Chondrocyte (in vitro differentiated cells): ENCODE data around the gene SCYL3. TPM values are rescaled to one million over a fixed set of nuclear protein-coding genes. Genes with fewer than 3 reads are reported as not detected.

ENCODE experiments used
- DNase-seq: peaks from one replicate; pipeline ENCODE4 v3.0.0; 2021; ENCODE audit warnings: mixed read lengths, low spot score
- H3K27ac Mint-ChIP-seq: one replicate; pipeline ENCODE4 v1.8.0; 2021; ENCODE audit warnings: mild to moderate bottlenecking, moderate library complexity, mixed read lengths; ENCODE audit not compliant: unreplicated experiment
- H3K27me3 Mint-ChIP-seq: 2 replicates; pipeline ENCODE4 v1.8.0; 2021; ENCODE audit warnings: low read depth, mixed read lengths
- H3K36me3 Mint-ChIP-seq: 2 replicates; pipeline ENCODE4 v1.8.0; 2021; ENCODE audit warnings: low read depth, mixed read lengths
- H3K4me1 Mint-ChIP-seq: 2 replicates; pipeline ENCODE4 v1.8.0; 2021; ENCODE audit warnings: low read depth, mild to moderate bottlenecking, mixed read lengths
- H3K4me3 Mint-ChIP-seq: one replicate; pipeline ENCODE4 v1.8.0; 2021; ENCODE audit warnings: mild to moderate bottlenecking, moderate library complexity, mixed read lengths; ENCODE audit not compliant: unreplicated experiment
- H3K9me3 Mint-ChIP-seq: 2 replicates; pipeline ENCODE4 v1.8.0; 2021; ENCODE audit warnings: low read depth, mixed read lengths
- total RNA-seq: library from RNA; stranded (reverse); gene quantifications from 3 replicates; pipeline ENCODE4 v1.2.1, GENCODE V29; 2021
- TF ChIP-seq, protein P1 (sequence below): fragments of 200-600 bp; sonication (generic); IDR thresholded peaks from 2 replicates; pipeline ENCODE4 v1.5.0; 2021; ENCODE audit warnings: antibody characterized with exemption, mild to moderate bottlenecking, moderate library complexity

Gene SCYL3
- total RNA-seq, 1 donor from 2014 or later, result 6.3 TPM

DNA sequence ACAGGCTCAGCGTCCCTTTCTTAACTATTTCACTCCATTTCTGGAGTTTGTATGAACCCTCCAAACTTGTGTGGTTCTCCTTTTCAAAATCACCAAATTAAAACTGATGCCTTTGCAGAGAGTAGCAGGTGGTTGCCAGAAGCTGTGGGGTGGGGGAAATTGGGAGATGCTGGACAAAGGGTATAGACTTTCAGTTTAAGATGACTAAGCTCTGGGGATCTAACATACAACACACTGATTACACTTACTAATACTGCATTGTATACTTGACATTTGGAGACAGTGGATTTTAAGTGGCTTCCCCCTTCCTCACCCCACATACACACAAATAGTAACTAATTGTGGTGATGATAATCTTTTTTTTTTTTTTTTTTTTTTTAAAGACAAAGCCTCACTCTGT lies 11.1 kb upstream of the SCYL3 start:
- Mint-ChIP-seq H3K27ac (no peak overlapping the region), H3K4me3 (no peak overlapping the region), H3K9me3 (no peaks in the 10 kb centered on the region), H3K36me3 (no peaks in the 10 kb centered on the region), H3K27me3 (peaks cover 2% of the 10 kb centered on the region), H3K4me1 (peaks cover 4% of the 10 kb centered on the region)
- DNase-seq, result no peak
- TF ChIP-seq, protein P1, sequence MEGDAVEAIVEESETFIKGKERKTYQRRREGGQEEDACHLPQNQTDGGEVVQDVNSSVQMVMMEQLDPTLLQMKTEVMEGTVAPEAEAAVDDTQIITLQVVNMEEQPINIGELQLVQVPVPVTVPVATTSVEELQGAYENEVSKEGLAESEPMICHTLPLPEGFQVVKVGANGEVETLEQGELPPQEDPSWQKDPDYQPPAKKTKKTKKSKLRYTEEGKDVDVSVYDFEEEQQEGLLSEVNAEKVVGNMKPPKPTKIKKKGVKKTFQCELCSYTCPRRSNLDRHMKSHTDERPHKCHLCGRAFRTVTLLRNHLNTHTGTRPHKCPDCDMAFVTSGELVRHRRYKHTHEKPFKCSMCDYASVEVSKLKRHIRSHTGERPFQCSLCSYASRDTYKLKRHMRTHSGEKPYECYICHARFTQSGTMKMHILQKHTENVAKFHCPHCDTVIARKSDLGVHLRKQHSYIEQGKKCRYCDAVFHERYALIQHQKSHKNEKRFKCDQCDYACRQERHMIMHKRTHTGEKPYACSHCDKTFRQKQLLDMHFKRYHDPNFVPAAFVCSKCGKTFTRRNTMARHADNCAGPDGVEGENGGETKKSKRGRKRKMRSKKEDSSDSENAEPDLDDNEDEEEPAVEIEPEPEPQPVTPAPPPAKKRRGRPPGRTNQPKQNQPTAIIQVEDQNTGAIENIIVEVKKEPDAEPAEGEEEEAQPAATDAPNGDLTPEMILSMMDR, result no peak

DNA sequence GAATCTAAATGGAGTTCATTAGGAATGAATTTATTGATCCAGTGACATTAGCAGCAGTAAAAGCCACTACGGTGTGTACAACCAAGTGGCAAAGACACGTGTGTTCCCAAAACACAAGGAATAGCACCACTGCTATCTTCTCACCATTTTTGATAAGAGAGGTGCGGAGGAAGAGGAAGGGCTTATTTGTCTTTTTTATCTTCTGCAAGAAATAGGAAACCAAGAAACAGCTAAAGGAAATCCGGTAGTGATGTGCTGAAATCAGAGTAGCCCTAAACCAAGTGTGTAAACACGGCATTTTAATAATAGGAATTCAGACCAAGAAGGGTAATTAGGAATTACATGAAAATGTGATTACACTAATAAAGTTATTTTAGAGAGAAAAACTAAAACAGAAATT lies 9.1 kb upstream of the SCYL3 start:
- Mint-ChIP-seq H3K9me3 (no peaks in the 10 kb centered on the region), H3K27me3 (peaks cover 2% of the 10 kb centered on the region), H3K4me3 (no peak overlapping the region), H3K27ac (no peak overlapping the region), H3K4me1 (peaks cover 4% of the 10 kb centered on the region), H3K36me3 (no peaks in the 10 kb centered on the region)
- no peak for DNase-seq
- TF ChIP-seq, protein P1, result no peak

DNA sequence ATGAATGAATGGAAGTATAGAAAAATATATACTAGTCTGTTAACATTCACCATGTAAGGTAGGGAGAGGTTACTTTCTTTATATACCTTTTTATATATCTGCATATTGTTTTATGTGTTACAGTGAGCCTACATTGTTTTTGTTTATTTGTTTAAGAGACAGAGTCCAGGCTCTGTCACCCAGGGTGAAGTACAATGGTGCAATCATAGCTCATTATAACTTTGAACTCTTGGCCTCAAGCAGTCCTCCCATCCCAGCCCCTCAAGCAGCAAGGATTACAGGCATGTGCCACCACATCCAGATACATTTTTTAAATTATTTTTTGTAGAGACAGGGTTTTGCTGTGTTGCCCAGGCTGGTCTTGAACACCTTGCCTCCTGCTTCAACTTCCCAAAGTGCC lies 7.4 kb upstream of the SCYL3 start:
- TF ChIP-seq, protein P1, result no peak
- no peak overlapping the region for H3K4me3 Mint-ChIP-seq

DNA sequence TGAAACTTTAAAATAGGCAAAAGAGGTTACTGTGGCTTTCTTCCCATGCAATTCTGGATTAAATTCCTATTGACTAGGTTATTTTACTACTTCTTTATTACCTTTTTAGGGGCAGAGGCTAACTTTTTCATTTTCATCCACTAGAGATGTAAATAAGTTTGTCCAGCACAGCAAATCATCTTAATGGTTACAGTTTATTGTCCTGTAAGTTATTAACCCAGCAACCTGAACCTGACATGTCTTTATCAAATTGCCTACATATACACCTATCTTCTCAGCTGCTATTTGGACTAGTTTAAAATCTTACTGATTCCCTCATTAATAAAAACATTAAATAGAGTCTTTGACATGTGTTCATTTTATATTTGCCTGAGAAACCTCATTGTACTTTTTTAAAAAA lies 6.9 kb upstream of the SCYL3 start:
- DNase-seq, result no peak
- TF ChIP-seq, protein P1, result no peak
- Mint-ChIP-seq H3K27me3 (peaks cover 10% of the 10 kb centered on the region), H3K27ac (no peak overlapping the region), H3K36me3 (no peaks in the 10 kb centered on the region), H3K4me3 (no peak overlapping the region), H3K4me1 (no peaks in the 10 kb centered on the region), H3K9me3 (no peaks in the 10 kb centered on the region)

More for the DNA sequence above, 7.4 kb upstream of the SCYL3 start:
- Mint-ChIP-seq H3K4me1 (no peaks in the 10 kb centered on the region), H3K36me3 (no peaks in the 10 kb centered on the region), H3K27ac (no peak overlapping the region), H3K27me3 (peaks cover 10% of the 10 kb centered on the region), H3K9me3 (no peaks in the 10 kb centered on the region)
- no peak for DNase-seq

DNA sequence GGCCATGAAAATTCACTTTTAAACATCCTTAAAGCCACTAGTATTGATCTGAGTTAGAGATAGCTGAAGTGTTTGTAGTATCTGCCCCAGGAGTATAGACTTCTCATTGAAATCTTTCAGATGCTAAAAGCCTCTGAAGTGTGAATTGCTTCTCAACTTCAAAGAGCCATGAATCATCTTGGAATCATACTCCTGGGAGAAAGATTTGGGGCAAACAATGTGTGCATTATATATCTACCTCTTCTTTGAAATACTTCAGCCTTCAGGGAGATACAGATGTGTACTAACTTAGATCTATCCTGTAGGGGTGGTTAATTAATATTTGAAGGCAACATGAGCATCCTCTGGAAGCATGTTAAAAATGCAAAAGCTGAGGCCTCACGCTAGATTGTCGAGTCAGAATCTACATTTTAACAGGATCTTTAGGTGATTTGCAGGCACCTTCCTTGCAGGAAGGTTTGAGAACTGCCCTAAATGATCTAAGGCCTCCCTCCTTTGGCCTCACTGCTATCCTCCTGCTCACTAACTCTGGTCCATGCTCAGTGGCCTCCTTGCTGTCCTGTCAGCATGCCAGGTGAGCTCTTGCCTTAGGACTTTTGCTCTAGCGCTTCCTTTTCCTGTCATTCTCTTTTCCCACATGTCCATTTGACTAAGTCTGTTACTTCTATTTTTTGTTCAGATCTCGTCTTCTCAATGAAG lies 6.0 kb upstream of the SCYL3 start:
- peaks cover 10% of the 10 kb centered on the region for H3K27me3 Mint-ChIP-seq
- TF ChIP-seq, protein P1, result no peak
- no peak overlapping the region for H3K4me3 Mint-ChIP-seq
- no peak overlapping the region for H3K27ac Mint-ChIP-seq
- no peaks in the 10 kb centered on the region for H3K9me3 Mint-ChIP-seq
- H3K36me3 Mint-ChIP-seq, result no peaks in the 10 kb centered on the region
- no peak for DNase-seq
- H3K4me1 Mint-ChIP-seq, result no peaks in the 10 kb centered on the region
